Stimulated activated CD4-positive, alpha-beta T cell treated with anti-CD3 and anti-CD28 coated beads, TNF-alpha, amount 100 ng/mL, for 4 hours (primary cell): ENCODE measurements around the gene ESD.
"Not testable (repeated sequence)": the region's sequence is repeated elsewhere in the genome, so short reads cannot be mapped to it uniquely, and the experiment has no call there.

Source experiments
- DNase-seq, 3 experiments: peaks; one replicate each; pipeline ENCODE4 v3.0.0-alpha.2; 2020; ENCODE audit warnings: low read depth in 3 of 3

ESD gene

GRCh38 chr13:46796515-46797474, at the start of gene ESD:
Gene ESD, minus strand, starts transcription at chr13:46797161. Its CDS starts 5,748 bp downstream, at chr13:46791413.
- peak; percentile 84 to 91 (median 87) for DNase-seq

GRCh38 chr13:46846726-46847125, 49.8 kb upstream of the ESD start:
- no peak for DNase-seq

GRCh38 chr13:46845146-46845545, 48.2 kb upstream of the ESD start:
- no peak for DNase-seq

- DNase-seq = no peak
Measured at GRCh38 chr13:46844431-46844830, 47.5 kb upstream of the ESD start.

- DNase-seq = no peak
Measured at GRCh38 chr13:46839399-46839798, 42.4 kb upstream of the ESD start.

GRCh38 chr13:46834657-46835056, 37.7 kb upstream of the ESD start:
- DNase-seq = no peak

- no peak for DNase-seq
Measured at GRCh38 chr13:46831588-46832194, 34.7 kb upstream of the ESD start.

GRCh38 chr13:46830405-46831005, 33.5 kb upstream of the ESD start:
- no peak for DNase-seq

- no peak for DNase-seq
Measured at GRCh38 chr13:46822551-46822950, 25.6 kb upstream of the ESD start.

GRCh38 chr13:46817838-46818476, 21.0 kb upstream of the ESD start:
- DNase-seq = no peak

- DNase-seq = no peak
Measured at GRCh38 chr13:46817095-46817494, 20.1 kb upstream of the ESD start.

- DNase-seq = no peak
Measured at GRCh38 chr13:46816371-46816770, 19.4 kb upstream of the ESD start.

GRCh38 chr13:46812301-46812797, 15.4 kb upstream of the ESD start:
- DNase-seq = no peak

GRCh38 chr13:46810440-46810839, 13.5 kb upstream of the ESD start:
- no peak for DNase-seq

- not testable (repeated sequence) for DNase-seq
Measured at GRCh38 chr13:46804921-46805320, 8.0 kb upstream of the ESD start.

GRCh38 chr13:46804391-46804815, 7.4 kb upstream of the ESD start:
- DNase-seq = no peak

- DNase-seq = no peak
Measured at GRCh38 chr13:46803586-46803985, 6.6 kb upstream of the ESD start.

- DNase-seq = no peak
Measured at GRCh38 chr13:46801858-46802257, 4.9 kb upstream of the ESD start.

GRCh38 chr13:46799139-46799538, 2.2 kb upstream of the ESD start:
- no peak for DNase-seq

- DNase-seq = no peak
Measured at GRCh38 chr13:46797501-46798237, 708 bp upstream of the ESD start.

GRCh38 chr13:46796129-46796514, 839 bp downstream of the ESD start:
- DNase-seq = no peak
